ENCODE results near the gene LCP1. TPM values are rescaled to one million over a fixed set of nuclear protein-coding genes. Genes with fewer than 3 reads are reported as not detected.

Gene LCP1
- total RNA-seq, 4 donors from 2014 or later: 17.3 to 34.8 (median 24.7) TPM

DNA sequence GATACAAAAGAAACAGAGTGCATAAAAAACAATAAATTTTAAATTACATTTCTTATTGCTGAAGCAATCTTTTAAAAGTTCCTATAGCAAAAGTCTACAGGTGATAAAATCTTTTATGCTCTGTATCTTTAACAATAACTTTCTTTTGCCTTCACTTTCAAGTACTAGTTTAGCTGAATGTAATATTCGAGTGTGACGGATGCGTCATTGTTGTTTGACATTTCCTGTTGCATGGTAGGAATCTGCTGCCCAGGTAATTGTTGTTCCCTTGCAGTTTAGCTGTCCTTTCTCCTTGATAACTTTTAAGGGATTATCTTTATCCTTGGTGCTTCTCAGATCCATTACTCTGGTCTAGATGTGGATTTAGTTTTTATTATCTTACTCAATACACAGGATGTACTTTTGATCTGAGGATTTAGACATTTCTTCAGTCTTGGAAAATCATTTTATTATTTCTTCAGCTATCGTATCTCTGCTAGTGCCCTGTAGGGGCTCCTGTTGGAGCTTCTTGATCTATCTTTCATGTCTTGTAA, 75.1 kb downstream of the LCP1 start:
- TF ChIP-seq, protein P1, sequence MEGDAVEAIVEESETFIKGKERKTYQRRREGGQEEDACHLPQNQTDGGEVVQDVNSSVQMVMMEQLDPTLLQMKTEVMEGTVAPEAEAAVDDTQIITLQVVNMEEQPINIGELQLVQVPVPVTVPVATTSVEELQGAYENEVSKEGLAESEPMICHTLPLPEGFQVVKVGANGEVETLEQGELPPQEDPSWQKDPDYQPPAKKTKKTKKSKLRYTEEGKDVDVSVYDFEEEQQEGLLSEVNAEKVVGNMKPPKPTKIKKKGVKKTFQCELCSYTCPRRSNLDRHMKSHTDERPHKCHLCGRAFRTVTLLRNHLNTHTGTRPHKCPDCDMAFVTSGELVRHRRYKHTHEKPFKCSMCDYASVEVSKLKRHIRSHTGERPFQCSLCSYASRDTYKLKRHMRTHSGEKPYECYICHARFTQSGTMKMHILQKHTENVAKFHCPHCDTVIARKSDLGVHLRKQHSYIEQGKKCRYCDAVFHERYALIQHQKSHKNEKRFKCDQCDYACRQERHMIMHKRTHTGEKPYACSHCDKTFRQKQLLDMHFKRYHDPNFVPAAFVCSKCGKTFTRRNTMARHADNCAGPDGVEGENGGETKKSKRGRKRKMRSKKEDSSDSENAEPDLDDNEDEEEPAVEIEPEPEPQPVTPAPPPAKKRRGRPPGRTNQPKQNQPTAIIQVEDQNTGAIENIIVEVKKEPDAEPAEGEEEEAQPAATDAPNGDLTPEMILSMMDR (IDR thresholded peaks at IDR 0.05): no peak
- no peak for TF ChIP-seq POLR2A (IDR thresholded peaks at IDR 0.05)
- no peak for DNase-seq
- H3K27ac ChIP-seq: no peak overlapping the region
- intact Hi-C loops (cut with DNase I; ENCODE audit: low total_unique reads): no loop called here
- no peaks in the 10 kb centered on the region for H3K9me3 ChIP-seq
- H3K36me3 ChIP-seq: no peaks in the 10 kb centered on the region
- no peak overlapping the region for H3K4me3 ChIP-seq
- H3K4me1 ChIP-seq: no peaks in the 10 kb centered on the region
- H3K27me3 ChIP-seq: no peaks in the 10 kb centered on the region

DNA sequence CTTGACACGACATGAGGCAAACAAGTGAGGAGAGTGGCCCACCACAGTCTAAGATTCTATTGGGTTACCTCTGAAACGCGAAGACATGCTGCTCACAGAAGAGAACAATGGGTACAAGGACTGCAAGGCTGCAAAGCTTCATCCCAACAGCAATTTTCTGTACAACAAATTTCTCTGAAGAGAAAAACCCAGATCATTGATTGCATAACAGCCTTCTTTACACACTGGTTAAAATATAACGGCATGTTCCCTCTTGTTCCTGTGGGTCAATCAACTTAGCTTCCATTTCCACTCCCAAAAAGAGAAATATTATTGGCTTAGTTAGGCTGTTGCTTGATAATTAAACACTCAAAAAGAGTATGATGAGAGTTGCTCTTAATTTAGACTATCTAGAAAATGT, 77.1 kb downstream of the LCP1 start, which contains the start of gene CPB2:
TSS of gene CPB2 (minus strand) at position 166 of the 400 bp plus-strand sequence. CDS start at position 142, 24 bp downstream.
- no peak for DNase-seq
- H3K4me1 ChIP-seq: no peaks in the 10 kb centered on the region
- intact Hi-C loops (cut with DNase I; ENCODE audit: low total_unique reads): no loop called here
- H3K36me3 ChIP-seq: no peaks in the 10 kb centered on the region
- no peaks in the 10 kb centered on the region for H3K9me3 ChIP-seq
- TF ChIP-seq POLR2A (IDR thresholded peaks at IDR 0.05): no peak
- TF ChIP-seq, protein P1 (IDR thresholded peaks at IDR 0.05): no peak
- no peak within 1 kb of the TSS for H3K4me3 ChIP-seq
- no peak within 1 kb of the TSS for H3K27ac ChIP-seq
- H3K27me3 ChIP-seq: no peaks in the 10 kb centered on the region

GRCh38 chr13:46103037-46103436, 78.9 kb downstream of the LCP1 start:
- intact Hi-C loops (cut with DNase I; ENCODE audit: low total_unique reads): no loop called here

GRCh38 chr13:46102255-46102605, 79.7 kb downstream of the LCP1 start:
- Histone ChIP-seq H3K9me3 (no peaks in the 10 kb centered on the region), H3K27me3 (no peaks in the 10 kb centered on the region), H3K4me1 (no peaks in the 10 kb centered on the region), H3K36me3 (no peaks in the 10 kb centered on the region), H3K27ac (peak overlapping the region in 1 of 2 donors; percentile 32), H3K4me3 (no peak overlapping the region)
- TF ChIP-seq, protein P1 (IDR thresholded peaks at IDR 0.05): no peak
- TF ChIP-seq POLR2A (IDR thresholded peaks at IDR 0.05): no peak
- DNase-seq: no peak
- intact Hi-C loops (cut with DNase I; ENCODE audit: low total_unique reads): no loop called here

More at GRCh38 chr13:46103037-46103436, 78.9 kb downstream of the LCP1 start:
- no peak for DNase-seq
- Histone ChIP-seq H3K27ac (no peak overlapping the region), H3K36me3 (no peaks in the 10 kb centered on the region), H3K4me3 (no peak overlapping the region), H3K27me3 (no peaks in the 10 kb centered on the region), H3K4me1 (no peaks in the 10 kb centered on the region), H3K9me3 (no peaks in the 10 kb centered on the region)
- TF ChIP-seq, protein P1 (IDR thresholded peaks at IDR 0.05): no peak

- TF ChIP-seq, protein P1 (IDR thresholded peaks at IDR 0.05): no peak
- no peak for TF ChIP-seq POLR2A (IDR thresholded peaks at IDR 0.05)
Observed at GRCh38 chr13:46101484-46102254, 80.3 kb downstream of the LCP1 start.

More at GRCh38 chr13:46101484-46102254, 80.3 kb downstream of the LCP1 start:
- Histone ChIP-seq H3K4me3 (no peak overlapping the region), H3K27ac (peak overlapping the region in 1 of 2 donors; percentile 32), H3K4me1 (no peaks in the 10 kb centered on the region), H3K9me3 (no peaks in the 10 kb centered on the region), H3K27me3 (no peaks in the 10 kb centered on the region), H3K36me3 (no peaks in the 10 kb centered on the region)
- DNase-seq: no peak
- intact Hi-C loops (cut with DNase I; ENCODE audit: low total_unique reads): no loop called here

Data from uterus (tissue), 4 donors.